HG03025 (cell line): ENCODE data around the gene MACROD2.
"Not testable (repeated sequence)": the region's sequence is repeated elsewhere in the genome, so short reads cannot be mapped to it uniquely, and the experiment has no call there.

ENCODE experiments used
- ATAC-seq: cut with Tn5 transposase; IDR thresholded peaks from one replicate; pipeline ENCODE4 v1.9.1; 2021; ENCODE audit warnings: mild to moderate bottlenecking, moderate library complexity; ENCODE audit not compliant: unreplicated experiment, low FRiP score

MACROD2 gene

GRCh38 chr20:15759594-15759993 is 1764.3 kb downstream of the MACROD2 start:
- ATAC-seq: no peak

- no peak for ATAC-seq
These were observed 1764.8 kb downstream of the MACROD2 start for GRCh38 chr20:15760001-15760621.

- ATAC-seq: no peak
These were observed 1768.0 kb downstream of the MACROD2 start for GRCh38 chr20:15763366-15763765.

- no peak for ATAC-seq
These were observed 1772.3 kb downstream of the MACROD2 start for GRCh38 chr20:15767586-15767985.

GRCh38 chr20:15767999-15768741 is 1772.9 kb downstream of the MACROD2 start:
- ATAC-seq: no peak

GRCh38 chr20:15772826-15773225 is 1777.5 kb downstream of the MACROD2 start:
- no peak for ATAC-seq

- no peak for ATAC-seq
These were observed 1779.6 kb downstream of the MACROD2 start for GRCh38 chr20:15774926-15775325.

- no peak for ATAC-seq
These were observed 1781.6 kb downstream of the MACROD2 start for GRCh38 chr20:15776770-15777466.

GRCh38 chr20:15784020-15784419 is 1788.7 kb downstream of the MACROD2 start:
- ATAC-seq: no peak

GRCh38 chr20:15789079-15789478 is 1793.8 kb downstream of the MACROD2 start:
- ATAC-seq: no peak

- no peak for ATAC-seq
These were observed 1797.5 kb downstream of the MACROD2 start for GRCh38 chr20:15792855-15793254.

GRCh38 chr20:15794409-15794808 is 1799.1 kb downstream of the MACROD2 start:
- no peak for ATAC-seq

- no peak for ATAC-seq
These were observed 1800.1 kb downstream of the MACROD2 start for GRCh38 chr20:15795305-15796019.

- no peak for ATAC-seq
These were observed 1804.6 kb downstream of the MACROD2 start for GRCh38 chr20:15799871-15800270.

GRCh38 chr20:15802020-15802419 is 1806.7 kb downstream of the MACROD2 start:
- ATAC-seq: no peak

- ATAC-seq: no peak
These were observed 1809.8 kb downstream of the MACROD2 start for GRCh38 chr20:15805154-15805553.

- no peak for ATAC-seq
These were observed 1810.8 kb downstream of the MACROD2 start for GRCh38 chr20:15806105-15806504.

GRCh38 chr20:15807271-15807670 is 1812.0 kb downstream of the MACROD2 start:
- no peak for ATAC-seq

- ATAC-seq: not testable (repeated sequence)
These were observed 1812.5 kb downstream of the MACROD2 start for GRCh38 chr20:15807771-15808170.

GRCh38 chr20:15811951-15812350 is 1816.6 kb downstream of the MACROD2 start:
- ATAC-seq: no peak

GRCh38 chr20:15812696-15813095 is 1817.4 kb downstream of the MACROD2 start:
- ATAC-seq: no peak
